HCT116 (cell line): Measurements from ENCODE around the gene GJB2.

Source experiments
- CTCF ChIP-seq, 3 experiments: fragments of 200-600 bp in 1 of 3; sonication (generic) in 1 of 3; IDR thresholded peaks in 2 of 3; conservative IDR thresholded peaks in 1 of 3; 2 replicates each; pipeline ENCODE4 v1.5.1; 2012 to 2017; ENCODE audit warnings: low read depth in 2 of 3, low read length in 2 of 3, antibody characterized with exemption in 1 of 3, borderline replicate concordance in 1 of 3, control low read depth in 1 of 3, mild to moderate bottlenecking in 1 of 3, mixed read lengths in 1 of 3, mixed run types in 1 of 3, moderate library complexity in 1 of 3; ENCODE audit not compliant: insufficient read depth in 1 of 3
- EZH2 ChIP-seq: fragments of 200-600 bp; sonication (generic); IDR thresholded peaks from 2 replicates; pipeline ENCODE4 v1.6.1; 2017; ENCODE audit warnings: antibody characterized with exemption, mixed run types
- EZH2phosphoT487 ChIP-seq: fragments of 200-600 bp; IDR thresholded peaks from 2 replicates; pipeline ENCODE4 v1.6.1; 2018; ENCODE audit warnings: antibody characterized with exemption, borderline replicate concordance
- JUND ChIP-seq: IDR thresholded peaks from 2 replicates; pipeline ENCODE4 v1.6.1; 2012
- POLR2A ChIP-seq: IDR thresholded peaks from 2 replicates; pipeline ENCODE4 v1.7.0; 2011; ENCODE audit warnings: borderline replicate concordance; ENCODE audit not compliant: insufficient read depth, insufficient read length; ENCODE audit errors: extremely low read depth
- POLR2AphosphoS5 ChIP-seq: IDR thresholded peaks from 2 replicates; pipeline ENCODE4 v1.6.1; 2011; ENCODE audit warnings: mild to moderate bottlenecking, low read depth, low read length, moderate library complexity
- RAD21 ChIP-seq: IDR thresholded peaks from 2 replicates; pipeline ENCODE4 v1.6.1; 2012; ENCODE audit warnings: low read depth, mild to moderate bottlenecking
- REST ChIP-seq: IDR thresholded peaks from 2 replicates; pipeline ENCODE4 v1.6.1; 2012; ENCODE audit warnings: low read depth
- SIN3A ChIP-seq: IDR thresholded peaks from 2 replicates; pipeline ENCODE4 v1.6.1; 2012; ENCODE audit warnings: low read depth
- SP1 ChIP-seq: IDR thresholded peaks from 2 replicates; pipeline ENCODE4 v1.6.1; 2012; ENCODE audit warnings: low read depth
- TCF7L2 ChIP-seq: IDR thresholded peaks from 2 replicates; pipeline ENCODE4 v1.7.0; 2011; ENCODE audit warnings: borderline replicate concordance, inconsistent platforms; ENCODE audit not compliant: insufficient read depth, insufficient read length; ENCODE audit errors: extremely low read depth
- YY1 ChIP-seq: IDR thresholded peaks from 2 replicates; pipeline ENCODE4 v1.6.1; 2011; ENCODE audit warnings: low read length, low read depth, moderate library complexity, mild to moderate bottlenecking; ENCODE audit not compliant: insufficient replicate concordance; ENCODE audit errors: extremely low read depth

DNA sequence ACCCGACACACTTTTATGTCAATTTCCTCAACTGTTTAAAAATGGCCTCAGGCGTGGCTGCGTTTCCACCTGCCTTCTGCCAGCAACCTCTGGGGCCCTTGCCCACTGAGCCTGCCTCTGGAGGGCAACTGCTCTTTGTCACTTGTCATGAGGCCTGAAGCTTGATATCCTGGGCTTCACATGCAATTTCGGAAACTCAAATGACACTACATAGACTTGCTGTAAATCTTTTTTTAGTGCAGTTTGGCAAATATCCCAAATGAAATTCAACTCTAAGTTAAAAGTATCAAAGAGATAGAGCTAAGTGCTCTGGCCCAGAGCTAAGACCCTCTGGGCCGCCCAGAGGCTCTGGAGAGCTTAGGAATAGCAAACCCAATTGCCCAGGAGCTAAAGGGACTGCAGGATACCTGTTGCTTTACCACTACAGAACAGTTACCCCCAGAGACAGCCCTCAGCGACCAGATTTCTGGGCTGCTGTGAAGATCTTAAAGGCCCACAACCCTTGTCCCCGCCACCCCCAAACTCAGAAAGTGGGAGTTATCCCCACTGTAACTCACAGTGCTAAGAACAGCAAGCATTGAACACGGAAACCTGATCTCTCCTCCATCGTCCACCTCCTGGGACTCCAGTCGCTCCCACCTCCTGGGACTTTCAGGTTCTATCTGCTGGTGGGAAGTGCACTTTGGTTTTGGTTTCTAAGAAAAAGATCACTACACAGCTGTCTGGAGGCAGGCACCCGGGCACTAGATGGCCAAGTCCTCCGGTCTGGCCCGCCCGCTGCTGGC, 51.3 kb downstream of the GJB2 start:
- no peak for TF ChIP-seq CTCF (IDR thresholded peaks at IDR 0.05 in 2 of 3, conservative IDR thresholded peaks at IDR 0.05 in 1 of 3; ENCODE audit: borderline replicate concordance in 1 of 3, insufficient read depth in 1 of 3, low read depth in 2 of 3, low read length in 2 of 3)
- no peak for TF ChIP-seq EZH2phosphoT487
- no peak for TF ChIP-seq RAD21
- TF ChIP-seq TCF7L2 = no peak
- no peak for TF ChIP-seq POLR2A
- TF ChIP-seq REST = no peak
- TF ChIP-seq EZH2 = no peak
- no peak for TF ChIP-seq SP1
- no peak for TF ChIP-seq SIN3A
- TF ChIP-seq POLR2AphosphoS5 = no peak
- no peak for TF ChIP-seq YY1
- TF ChIP-seq JUND = no peak
